ENCODE results near the gene PGAP1. TPM values are rescaled to one million over a fixed set of nuclear protein-coding genes. Genes with fewer than 3 reads are reported as not detected.
A peak's percentile ranks its signal among the peaks of the same experiment; 100 is the strongest.

Gene PGAP1
- total and polyA plus RNA-seq, 7 donors: 0.57 to 5.2 (median 2.2) TPM

GRCh38 chr2:196941398-196942078 lies 15.0 kb upstream of the PGAP1 start:
- no peak overlapping the region for H3K27ac ChIP-seq
- DNase-seq: no peak
- intact Hi-C loops (cut with DNase I): no loop called here
- ATAC-seq: peak in 3 of 4 donors; percentile 55 to 91 (median 65)
- H3K4me1 ChIP-seq: peaks cover 8% of the 10 kb centered on the region
- H3K27me3 ChIP-seq (ENCODE audit: insufficient read depth in 3 of 3, low read length in 2 of 3): no peaks in the 10 kb centered on the region
- no peaks in the 10 kb centered on the region for H3K9me3 ChIP-seq
- no peak overlapping the region for H3K4me3 ChIP-seq
- TF ChIP-seq, protein P1, sequence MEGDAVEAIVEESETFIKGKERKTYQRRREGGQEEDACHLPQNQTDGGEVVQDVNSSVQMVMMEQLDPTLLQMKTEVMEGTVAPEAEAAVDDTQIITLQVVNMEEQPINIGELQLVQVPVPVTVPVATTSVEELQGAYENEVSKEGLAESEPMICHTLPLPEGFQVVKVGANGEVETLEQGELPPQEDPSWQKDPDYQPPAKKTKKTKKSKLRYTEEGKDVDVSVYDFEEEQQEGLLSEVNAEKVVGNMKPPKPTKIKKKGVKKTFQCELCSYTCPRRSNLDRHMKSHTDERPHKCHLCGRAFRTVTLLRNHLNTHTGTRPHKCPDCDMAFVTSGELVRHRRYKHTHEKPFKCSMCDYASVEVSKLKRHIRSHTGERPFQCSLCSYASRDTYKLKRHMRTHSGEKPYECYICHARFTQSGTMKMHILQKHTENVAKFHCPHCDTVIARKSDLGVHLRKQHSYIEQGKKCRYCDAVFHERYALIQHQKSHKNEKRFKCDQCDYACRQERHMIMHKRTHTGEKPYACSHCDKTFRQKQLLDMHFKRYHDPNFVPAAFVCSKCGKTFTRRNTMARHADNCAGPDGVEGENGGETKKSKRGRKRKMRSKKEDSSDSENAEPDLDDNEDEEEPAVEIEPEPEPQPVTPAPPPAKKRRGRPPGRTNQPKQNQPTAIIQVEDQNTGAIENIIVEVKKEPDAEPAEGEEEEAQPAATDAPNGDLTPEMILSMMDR (IDR thresholded peaks at IDR 0.05): no peak
- WGBS, 3 donors: 64 to 71% (median 66%) methylated on average over 4 of the region's 4 CpGs
- no peaks in the 10 kb centered on the region for H3K36me3 ChIP-seq (ENCODE audit: insufficient read depth in 1 of 2, low read depth in 1 of 2)

GRCh38 chr2:196939371-196939770 lies 12.9 kb upstream of the PGAP1 start:
- Histone ChIP-seq H3K4me1 (peaks cover 8% of the 10 kb centered on the region), H3K27ac (no peak overlapping the region), H3K36me3 (ENCODE audit: insufficient read depth in 1 of 2, low read depth in 1 of 2) (no peaks in the 10 kb centered on the region), H3K4me3 (no peak overlapping the region), H3K27me3 (ENCODE audit: insufficient read depth in 3 of 3, low read length in 2 of 3) (no peaks in the 10 kb centered on the region), H3K9me3 (no peaks in the 10 kb centered on the region)
- TF ChIP-seq, protein P1 (IDR thresholded peaks at IDR 0.05): no peak
- WGBS, 3 donors: 86 to 100% (median 89%) methylated on average over 1 of the region's 1 CpG
- no peak for DNase-seq
- intact Hi-C loops (cut with DNase I): no loop called here
- no peak for ATAC-seq

DNA sequence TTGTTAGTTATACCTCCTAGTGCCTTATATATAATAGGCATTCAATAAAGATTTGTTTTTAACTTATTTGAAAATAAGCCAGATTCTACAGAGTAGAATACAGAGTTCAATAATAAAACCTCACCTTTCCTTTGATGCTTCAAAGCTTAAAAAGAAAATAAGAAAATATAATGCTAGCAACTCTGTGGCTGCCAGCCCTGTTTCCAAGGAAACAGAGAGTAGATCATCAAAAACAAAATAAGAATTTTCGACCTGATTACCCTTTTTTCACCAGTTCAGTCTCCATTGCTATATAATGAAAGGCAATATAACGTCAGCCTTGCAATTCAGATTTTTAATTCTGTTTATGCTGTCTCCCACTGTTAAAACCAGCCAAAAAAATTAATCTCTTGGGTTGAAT lies 8.9 kb upstream of the PGAP1 start:
- no peaks in the 10 kb centered on the region for H3K9me3 ChIP-seq
- H3K27ac ChIP-seq: no peak overlapping the region
- H3K4me1 ChIP-seq: no peaks in the 10 kb centered on the region
- intact Hi-C loops (cut with DNase I): no loop called here
- 58 to 70% (median 66%) methylated on average over 2 of the region's 2 CpGs for WGBS, 3 donors
- no peak for DNase-seq
- no peaks in the 10 kb centered on the region for H3K27me3 ChIP-seq (ENCODE audit: insufficient read depth in 3 of 3, low read length in 2 of 3)
- TF ChIP-seq, protein P1 (IDR thresholded peaks at IDR 0.05): no peak
- no peak overlapping the region for H3K4me3 ChIP-seq
- H3K36me3 ChIP-seq (ENCODE audit: insufficient read depth in 1 of 2, low read depth in 1 of 2): no peaks in the 10 kb centered on the region
- ATAC-seq: no peak

- 91 to 93% (median 91%) methylated on average over 1 of the region's 1 CpG for WGBS, 3 donors
- H3K27me3 ChIP-seq (ENCODE audit: insufficient read depth in 3 of 3, low read length in 2 of 3): no peaks in the 10 kb centered on the region
- no peak overlapping the region for H3K4me3 ChIP-seq
- DNase-seq (no peak), ATAC-seq (no peak)
- no peaks in the 10 kb centered on the region for H3K9me3 ChIP-seq
- no peak overlapping the region for H3K27ac ChIP-seq
- TF ChIP-seq, protein P1 (IDR thresholded peaks at IDR 0.05): no peak
- H3K4me1 ChIP-seq: no peaks in the 10 kb centered on the region
- no peaks in the 10 kb centered on the region for H3K36me3 ChIP-seq (ENCODE audit: insufficient read depth in 1 of 2, low read depth in 1 of 2)
- intact Hi-C loops (cut with DNase I): no loop called here
Observed at GRCh38 chr2:196934672-196935071, 8.2 kb upstream of the PGAP1 start.

GRCh38 chr2:196931555-196931954 lies 5.0 kb upstream of the PGAP1 start:
- Histone ChIP-seq H3K4me3 (no peak overlapping the region), H3K9me3 (no peaks in the 10 kb centered on the region), H3K4me1 (no peaks in the 10 kb centered on the region), H3K27me3 (ENCODE audit: insufficient read depth in 3 of 3, low read length in 2 of 3) (no peaks in the 10 kb centered on the region), H3K27ac (no peak overlapping the region), H3K36me3 (ENCODE audit: insufficient read depth in 1 of 2, low read depth in 1 of 2) (no peaks in the 10 kb centered on the region)
- ATAC-seq: no peak
- WGBS, 3 donors: 74 to 78% (median 76%) methylated on average over 2 of the region's 2 CpGs
- TF ChIP-seq, protein P1 (IDR thresholded peaks at IDR 0.05): no peak
- no peak for DNase-seq
- intact Hi-C loops (cut with DNase I): no loop called here

All from psoas muscle (tissue), 8 donors.